Stimulated activated naive CD8-positive, alpha-beta T cell treated with anti-CD3 and anti-CD28 coated beads, Interleukin-15, Interleukin-2, amounts not matched to agents 100 ng/mL and 50 ng/mL, for 24 hours (primary cell): ENCODE results near the gene PRKACG.
A peak's percentile ranks its signal among the peaks of the same experiment; 100 is the strongest.

Experiments used
- H3K27ac Mint-ChIP-seq: one replicate; pipeline ENCODE4 v1.8.0; 2021; ENCODE audit warnings: mild to moderate bottlenecking, mixed read lengths
- H3K27me3 Mint-ChIP-seq: one replicate; pipeline ENCODE4 v1.8.0; 2021; ENCODE audit warnings: mixed read lengths
- H3K36me3 Mint-ChIP-seq: one replicate; pipeline ENCODE4 v1.8.0; 2021; ENCODE audit warnings: low read depth, mixed read lengths
- H3K4me1 Mint-ChIP-seq: one replicate; pipeline ENCODE4 v1.8.0; 2021; ENCODE audit warnings: low read depth, mixed read lengths
- H3K4me3 Mint-ChIP-seq: one replicate; pipeline ENCODE4 v1.8.0; 2021; ENCODE audit warnings: mild to moderate bottlenecking, mixed read lengths
- H3K9me3 Mint-ChIP-seq: one replicate; pipeline ENCODE4 v1.8.0; 2021; ENCODE audit warnings: mixed read lengths

The PRKACG gene

GRCh38 chr9:68980341-68980914 lies 33.5 kb downstream of the PRKACG start:
- H3K36me3 Mint-ChIP-seq, result peaks cover 4% of the 10 kb centered on the region
- H3K9me3 Mint-ChIP-seq, result no peaks in the 10 kb centered on the region
- peaks cover 4% of the 10 kb centered on the region for H3K27me3 Mint-ChIP-seq
- H3K27ac Mint-ChIP-seq, result no peak overlapping the region
- H3K4me3 Mint-ChIP-seq, result no peak overlapping the region
- H3K4me1 Mint-ChIP-seq, result peaks cover 48% of the 10 kb centered on the region

- no peaks in the 10 kb centered on the region for H3K9me3 Mint-ChIP-seq
- no peak overlapping the region for H3K4me3 Mint-ChIP-seq
- peaks cover 55% of the 10 kb centered on the region for H3K4me1 Mint-ChIP-seq
- peaks cover 4% of the 10 kb centered on the region for H3K36me3 Mint-ChIP-seq
- H3K27me3 Mint-ChIP-seq, result peaks cover 4% of the 10 kb centered on the region
- H3K27ac Mint-ChIP-seq, result peak overlapping the region; percentile 74
Observed at GRCh38 chr9:68979538-68980314, 34.2 kb downstream of the PRKACG start.

DNA sequence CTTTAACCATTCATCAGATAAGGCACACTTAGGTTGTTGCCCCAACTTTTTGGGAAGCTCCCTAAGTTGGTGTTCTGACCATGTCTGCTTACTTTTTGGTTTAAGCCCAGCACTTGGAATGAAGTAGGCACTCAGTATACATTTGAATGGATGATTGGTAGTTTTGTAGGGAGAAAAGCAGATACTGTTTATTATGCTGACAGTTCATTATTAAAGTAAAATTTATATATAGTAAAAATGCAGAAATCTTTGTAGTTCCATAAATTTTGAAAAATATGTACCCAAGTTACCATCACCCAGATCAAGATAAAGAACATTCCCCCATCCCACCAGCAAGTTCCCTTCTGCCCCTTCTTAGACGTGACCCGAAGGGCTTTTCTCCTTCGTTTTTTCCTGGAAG lies 35.4 kb downstream of the PRKACG start:
- no peak overlapping the region for H3K27ac Mint-ChIP-seq
- peaks cover 63% of the 10 kb centered on the region for H3K4me1 Mint-ChIP-seq
- H3K27me3 Mint-ChIP-seq, result peaks cover 4% of the 10 kb centered on the region
- H3K4me3 Mint-ChIP-seq, result no peak overlapping the region
- H3K36me3 Mint-ChIP-seq, result peaks cover 4% of the 10 kb centered on the region
- no peaks in the 10 kb centered on the region for H3K9me3 Mint-ChIP-seq

DNA sequence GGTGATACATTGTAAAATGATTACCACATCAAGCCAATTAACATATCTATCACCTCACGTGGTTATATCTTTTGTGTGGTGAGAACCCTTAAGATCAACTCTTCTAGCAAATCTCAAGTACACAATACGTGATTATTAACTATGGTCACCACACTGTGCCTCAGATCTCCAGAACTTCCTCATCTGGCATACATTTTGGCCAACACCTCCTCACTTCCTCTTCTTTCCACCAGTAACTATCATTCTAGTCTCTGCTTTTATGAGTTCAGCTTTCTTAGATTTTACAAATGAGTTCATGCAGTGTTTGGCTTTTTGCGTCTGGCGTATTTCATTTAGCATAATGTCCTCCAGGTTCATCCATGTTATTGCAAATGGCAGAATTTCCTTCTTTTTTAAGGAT lies 35.8 kb downstream of the PRKACG start:
- H3K27me3 Mint-ChIP-seq, result peaks cover 4% of the 10 kb centered on the region
- peaks cover 59% of the 10 kb centered on the region for H3K4me1 Mint-ChIP-seq
- no peak overlapping the region for H3K4me3 Mint-ChIP-seq
- no peaks in the 10 kb centered on the region for H3K9me3 Mint-ChIP-seq
- H3K36me3 Mint-ChIP-seq, result peaks cover 4% of the 10 kb centered on the region
- no peak overlapping the region for H3K27ac Mint-ChIP-seq

- Mint-ChIP-seq H3K27me3 (peaks cover 4% of the 10 kb centered on the region), H3K4me1 (peaks cover 56% of the 10 kb centered on the region), H3K9me3 (peaks cover 5% of the 10 kb centered on the region), H3K36me3 (peaks cover 4% of the 10 kb centered on the region), H3K27ac (no peak overlapping the region), H3K4me3 (no peak overlapping the region)
Observed at GRCh38 chr9:68975365-68976043, 38.4 kb downstream of the PRKACG start.

DNA sequence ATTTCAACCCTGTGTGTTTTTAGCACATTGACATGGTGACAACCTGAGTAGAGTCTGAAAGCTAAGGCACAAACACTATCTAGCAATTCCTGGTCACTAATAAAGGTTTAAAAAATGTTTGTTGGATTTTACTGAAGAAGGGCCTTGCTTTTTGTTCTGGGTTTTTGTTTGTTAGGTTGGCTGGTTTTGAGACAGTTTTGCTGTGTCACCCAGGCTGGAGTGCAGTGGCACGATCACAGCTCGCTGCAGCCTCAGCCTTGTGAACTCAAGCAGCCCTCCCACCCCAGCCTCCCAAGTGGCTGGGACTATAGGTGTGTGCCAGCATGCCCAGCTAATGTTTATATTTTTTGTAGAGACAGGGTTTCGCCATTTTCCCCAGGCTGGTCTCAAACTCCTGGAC lies 39.0 kb downstream of the PRKACG start:
- Mint-ChIP-seq H3K4me1 (peaks cover 51% of the 10 kb centered on the region), H3K4me3 (no peak overlapping the region), H3K27ac (peak overlapping the region; percentile 70), H3K27me3 (peaks cover 4% of the 10 kb centered on the region), H3K36me3 (peaks cover 4% of the 10 kb centered on the region), H3K9me3 (peaks cover 5% of the 10 kb centered on the region)

- Mint-ChIP-seq H3K27ac (peak overlapping the region; percentile 75), H3K9me3 (peaks cover 5% of the 10 kb centered on the region), H3K4me3 (no peak overlapping the region), H3K36me3 (peaks cover 4% of the 10 kb centered on the region), H3K4me1 (peaks cover 46% of the 10 kb centered on the region), H3K27me3 (peaks cover 4% of the 10 kb centered on the region)
Observed at GRCh38 chr9:68974431-68974830, 39.5 kb downstream of the PRKACG start.

DNA sequence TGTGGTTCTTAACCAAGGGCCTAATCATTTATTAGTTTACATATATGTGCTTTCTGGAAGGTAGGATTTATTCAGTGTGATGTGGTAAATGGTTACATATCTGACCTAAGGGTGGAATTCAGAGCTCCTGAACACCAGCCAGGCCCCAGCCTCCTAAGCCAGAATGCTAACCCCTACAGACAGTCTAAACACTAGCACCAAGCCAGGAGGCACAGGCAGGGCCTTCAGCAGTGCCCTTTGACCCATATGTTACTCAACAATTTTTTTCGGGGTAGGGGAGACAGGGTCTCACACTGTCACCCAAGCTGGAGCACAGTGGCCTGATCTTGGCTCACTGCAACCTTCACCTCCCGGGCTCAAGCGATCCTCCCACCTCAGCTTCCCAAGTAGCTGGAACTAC lies 40.3 kb downstream of the PRKACG start:
- Mint-ChIP-seq H3K9me3 (peaks cover 5% of the 10 kb centered on the region), H3K4me1 (peaks cover 38% of the 10 kb centered on the region), H3K36me3 (peaks cover 4% of the 10 kb centered on the region), H3K4me3 (no peak overlapping the region), H3K27me3 (peaks cover 4% of the 10 kb centered on the region), H3K27ac (peak overlapping the region; percentile 75)

DNA sequence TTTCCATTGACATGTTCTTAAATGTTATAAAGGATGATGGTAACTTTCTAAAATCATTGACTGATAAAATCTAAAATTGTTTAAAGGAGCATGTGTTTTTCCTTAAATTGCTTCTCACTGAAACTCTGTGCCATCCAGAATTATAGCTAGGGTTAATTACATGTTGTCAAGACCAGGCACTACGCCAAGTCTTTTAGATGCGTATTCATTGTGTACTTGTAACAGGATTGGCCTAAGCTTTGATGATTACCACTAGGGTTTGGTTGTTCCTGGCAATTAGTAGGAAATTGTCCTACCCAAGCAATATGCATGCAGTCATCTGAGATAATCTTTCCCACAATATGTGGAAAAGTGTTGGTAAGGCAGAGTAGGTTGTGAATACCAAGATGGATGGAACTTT lies 43.8 kb downstream of the PRKACG start:
- no peaks in the 10 kb centered on the region for H3K27me3 Mint-ChIP-seq
- H3K9me3 Mint-ChIP-seq, result peaks cover 5% of the 10 kb centered on the region
- H3K27ac Mint-ChIP-seq, result no peak overlapping the region
- H3K4me3 Mint-ChIP-seq, result no peak overlapping the region
- H3K4me1 Mint-ChIP-seq, result peaks cover 22% of the 10 kb centered on the region
- H3K36me3 Mint-ChIP-seq, result no peaks in the 10 kb centered on the region

DNA sequence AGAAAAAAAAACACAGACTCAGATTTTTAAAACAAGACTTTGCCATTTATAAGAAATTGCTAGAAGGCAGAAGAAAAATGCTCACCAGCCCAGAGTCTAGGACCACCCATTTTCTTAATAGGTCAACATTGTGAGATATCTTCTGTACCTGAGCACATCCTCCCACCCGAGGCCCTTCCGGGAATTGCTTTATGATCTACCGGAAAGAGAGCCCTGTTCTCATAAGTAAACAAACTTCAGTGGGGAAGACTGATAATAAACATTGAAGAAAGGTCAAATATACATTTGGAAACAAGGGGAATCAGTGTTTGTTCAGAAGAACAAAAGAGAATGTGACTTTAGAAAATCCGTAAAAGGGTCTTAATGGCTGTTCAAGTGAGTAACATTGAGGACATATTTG lies 44.4 kb downstream of the PRKACG start:
- Mint-ChIP-seq H3K27me3 (no peaks in the 10 kb centered on the region), H3K27ac (no peak overlapping the region), H3K4me1 (peaks cover 16% of the 10 kb centered on the region), H3K9me3 (peaks cover 5% of the 10 kb centered on the region), H3K36me3 (no peaks in the 10 kb centered on the region), H3K4me3 (no peak overlapping the region)

GRCh38 chr9:68967800-68968199 lies 46.1 kb downstream of the PRKACG start:
- H3K27ac Mint-ChIP-seq, result no peak overlapping the region
- no peaks in the 10 kb centered on the region for H3K27me3 Mint-ChIP-seq
- no peak overlapping the region for H3K4me3 Mint-ChIP-seq
- peaks cover 10% of the 10 kb centered on the region for H3K4me1 Mint-ChIP-seq
- peaks cover 5% of the 10 kb centered on the region for H3K9me3 Mint-ChIP-seq
- no peaks in the 10 kb centered on the region for H3K36me3 Mint-ChIP-seq

DNA sequence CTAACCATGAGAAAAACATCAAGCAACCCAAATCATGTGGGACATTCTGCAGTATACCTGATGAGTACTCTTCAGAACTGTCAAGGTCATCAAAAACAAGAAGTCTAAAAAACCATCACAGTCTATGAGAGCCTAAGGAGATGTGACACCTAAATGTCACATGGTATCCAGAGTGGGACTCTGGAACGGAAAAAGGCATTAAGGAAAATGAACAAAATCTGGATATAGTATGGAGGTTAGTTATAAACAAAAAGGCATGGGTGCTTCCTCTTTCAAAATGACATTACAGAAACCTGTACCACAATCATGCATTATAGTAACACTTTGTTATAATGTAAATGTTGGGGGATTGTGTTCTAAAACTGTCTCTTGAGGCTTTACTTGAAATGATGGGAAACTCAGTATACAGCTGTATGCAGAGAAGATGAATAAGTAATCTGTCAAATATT lies 47.4 kb downstream of the PRKACG start:
- H3K4me1 Mint-ChIP-seq, result peaks cover 3% of the 10 kb centered on the region
- no peaks in the 10 kb centered on the region for H3K36me3 Mint-ChIP-seq
- no peak overlapping the region for H3K4me3 Mint-ChIP-seq
- H3K27ac Mint-ChIP-seq, result no peak overlapping the region
- peaks cover under 1% of the 10 kb centered on the region for H3K27me3 Mint-ChIP-seq
- H3K9me3 Mint-ChIP-seq, result peaks cover 5% of the 10 kb centered on the region

GRCh38 chr9:68964765-68965164 lies 49.1 kb downstream of the PRKACG start:
- Mint-ChIP-seq H3K4me3 (no peak overlapping the region), H3K36me3 (no peaks in the 10 kb centered on the region), H3K27ac (no peak overlapping the region), H3K4me1 (no peaks in the 10 kb centered on the region), H3K27me3 (peaks cover 12% of the 10 kb centered on the region), H3K9me3 (no peaks in the 10 kb centered on the region)

DNA sequence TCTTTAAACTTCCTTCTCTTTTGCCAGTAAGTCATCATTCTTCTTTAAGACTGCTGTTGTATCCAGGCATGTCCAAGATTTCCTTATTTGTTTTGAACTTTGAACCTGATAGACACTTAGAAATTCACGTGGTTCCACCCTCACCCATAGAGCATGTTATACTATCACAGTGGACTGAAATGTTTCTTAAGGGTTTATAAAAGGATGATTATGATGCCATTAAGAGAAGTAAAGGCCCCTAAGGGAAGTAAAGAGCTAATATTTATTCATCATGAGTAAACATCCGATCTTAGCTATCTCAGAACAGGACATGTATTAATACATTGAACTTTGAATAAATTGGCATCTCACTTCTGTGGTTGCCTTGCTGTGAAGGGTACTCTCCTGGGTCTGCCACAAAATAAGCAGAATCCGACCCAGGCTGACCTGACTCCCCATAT lies 49.8 kb downstream of the PRKACG start:
- H3K4me1 Mint-ChIP-seq, result no peaks in the 10 kb centered on the region
- H3K4me3 Mint-ChIP-seq, result no peak overlapping the region
- H3K9me3 Mint-ChIP-seq, result no peaks in the 10 kb centered on the region
- no peak overlapping the region for H3K27ac Mint-ChIP-seq
- no peaks in the 10 kb centered on the region for H3K36me3 Mint-ChIP-seq
- peaks cover 12% of the 10 kb centered on the region for H3K27me3 Mint-ChIP-seq

DNA sequence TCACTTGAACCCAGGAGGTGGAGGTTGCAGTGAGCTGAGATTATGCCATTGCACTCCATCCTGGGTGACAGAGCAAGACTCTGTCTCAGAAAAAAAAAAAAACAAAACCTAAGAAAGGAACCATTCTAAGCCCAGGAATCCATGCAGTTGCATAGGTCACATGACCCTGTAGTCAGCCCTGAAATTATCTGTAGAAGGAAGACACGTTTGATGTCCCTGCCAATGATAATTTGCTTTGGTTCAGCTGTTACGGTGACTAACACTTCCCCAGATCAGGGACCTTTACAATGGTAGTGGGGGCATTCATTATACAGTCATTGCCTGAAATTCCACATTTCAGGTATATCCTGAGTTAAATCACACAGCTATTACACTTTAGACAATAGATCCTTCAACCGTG lies 50.5 kb downstream of the PRKACG start:
- Mint-ChIP-seq H3K4me3 (no peak overlapping the region), H3K27ac (no peak overlapping the region), H3K4me1 (no peaks in the 10 kb centered on the region), H3K36me3 (no peaks in the 10 kb centered on the region), H3K9me3 (no peaks in the 10 kb centered on the region), H3K27me3 (peaks cover 12% of the 10 kb centered on the region)
